Panc1 (cell line): ENCODE measurements around the gene TMEM150A. TPM values are rescaled to one million over a fixed set of nuclear protein-coding genes. Genes with fewer than 3 reads are reported as not detected.

Experiments
- ATAC-seq: fragments of 200-7000 bp; cut with Tn5 transposase; 2 replicates; pipeline ENCODE4 v1.9.1; 2020; ENCODE audit warnings: mild to moderate bottlenecking, moderate library complexity
- BruUV-seq: library from RNA; stranded (reverse); fragments of 400-500 nt; replicated peaks from 2 replicates; lab custom pipeline; 2021; lab: Mats Ljungman, UMichigan
- CTCF ChIA-PET: fragments of 300-600 bp; sonication (Branson Sonifier 250); formaldehyde crosslinking; loops from one replicate; lab custom pipeline; 2022; ENCODE audit warnings: antibody characterized with exemption; lab: Charles Lee
- POLR2A ChIA-PET: fragments of 300-600 bp; sonication (Branson Sonifier 250); formaldehyde crosslinking; loops from one replicate; lab custom pipeline; 2022; ENCODE audit warnings: antibody characterized with exemption; lab: Charles Lee
- DNase-seq: peaks from one replicate; pipeline ENCODE4 v3.0.0-alpha.2; 2010; ENCODE audit warnings: low read depth, low spot score
- H3K27ac ChIP-seq: 2 replicates; pipeline ENCODE4 v1.5.1; 2011; ENCODE audit warnings: mild to moderate bottlenecking, low read length, inconsistent platforms
- H3K27me3 ChIP-seq: fragments of 200-500 bp; sonication (Bioruptor generic); 2 replicates; pipeline ENCODE4 v1.6.0; 2014; ENCODE audit warnings: low read length, inconsistent platforms; ENCODE audit not compliant: control insufficient read depth, insufficient read depth
- H3K36me3 ChIP-seq: fragments of 200-500 bp; sonication (Bioruptor generic); 2 replicates; pipeline ENCODE4 v1.5.1; 2014; ENCODE audit warnings: inconsistent platforms, mild to moderate bottlenecking, low read length, moderate library complexity; ENCODE audit not compliant: control insufficient read depth, insufficient read depth
- H3K4me1 ChIP-seq: 2 replicates; pipeline ENCODE4 v1.5.1; 2011; ENCODE audit warnings: inconsistent platforms, mild to moderate bottlenecking, low read length, moderate library complexity; ENCODE audit not compliant: control insufficient read depth, insufficient read depth
- H3K4me3 ChIP-seq, 2 experiments: 2 replicates each; pipeline ENCODE4 v1.5.1; 2011 to 2012; ENCODE audit warnings: low read depth in 2 of 2, low read length in 2 of 2, mild to moderate bottlenecking in 2 of 2, inconsistent platforms in 1 of 2, moderate library complexity in 1 of 2
- H3K9me3 ChIP-seq: fragments of 200-500 bp; sonication (Bioruptor generic); 2 replicates; pipeline ENCODE4 v1.5.1; 2014; ENCODE audit warnings: low read depth, mild to moderate bottlenecking, inconsistent platforms, low read length, moderate library complexity; ENCODE audit not compliant: control insufficient read depth, insufficient read depth
- POLR2AphosphoS5 ChIP-seq: IDR thresholded peaks from 2 replicates; pipeline ENCODE4 v1.6.1; 2012; ENCODE audit warnings: mild to moderate bottlenecking, low read depth, low read length, moderate library complexity
- REST ChIP-seq, 2 experiments: IDR thresholded peaks; 2 replicates each; pipeline ENCODE4 v1.6.1; 2011 to 2012; ENCODE audit warnings: low read depth in 2 of 2, control low read depth in 1 of 2, low read length in 1 of 2, mild to moderate bottlenecking in 1 of 2, moderate library complexity in 1 of 2; ENCODE audit not compliant: insufficient read depth in 1 of 2
- SIN3A ChIP-seq: IDR thresholded peaks from 2 replicates; pipeline ENCODE4 v1.6.1; 2012; ENCODE audit warnings: low read depth, mild to moderate bottlenecking, low read length, moderate library complexity, borderline replicate concordance; ENCODE audit not compliant: insufficient read depth
- TCF7L2 ChIP-seq: IDR thresholded peaks from 2 replicates; pipeline ENCODE4 v1.6.1; 2011; ENCODE audit warnings: mild to moderate bottlenecking, low read depth, low read length, inconsistent platforms
- in situ Hi-C: cut with HindIII; loops from 2 replicates; pipeline ENCODE4 v1.10.0; 2016; ENCODE audit warnings: low sequenced_read_pairs, low pct_unique_long_range_greater_than_20kb
- intact Hi-C: fragments of 100-400 bp; cut with micrococcal nuclease; formaldehyde crosslinking; loops from one replicate; pipeline ENCODE4 v1.10.0; 2022; ENCODE audit not compliant: unreplicated experiment
- total RNA-seq: library from RNA; stranded (reverse); gene quantifications from one replicate; pipeline ENCODE4 v1.2.1, GENCODE V29; 2021; ENCODE audit not compliant: unreplicated experiment
- TF ChIP-seq, protein P1 (sequence below): fragments of 450-650 bp; IDR thresholded peaks from 2 replicates; pipeline ENCODE4 v1.5.1; 2017; ENCODE audit warnings: mild to moderate bottlenecking

TMEM150A gene
- total RNA-seq, 1 experiment from 2014 or later, result 30.4 TPM

- Histone ChIP-seq H3K4me1 (no peaks in the 10 kb centered on the region), H3K36me3 (peaks cover 21% of the 10 kb centered on the region), H3K27ac (no peak overlapping the region), H3K9me3 (no peaks in the 10 kb centered on the region), H3K27me3 (no peaks in the 10 kb centered on the region), H3K4me3 (no peak overlapping the region)
- CTCF ChIA-PET, result no interaction called here
- POLR2A ChIA-PET, result interaction anchor here (0.7 kb wide), 1 partner anchor 158 kb away, joined by 4 read pairs; no protein-coding TSS in a partner anchor
- no peak for TF ChIP-seq POLR2AphosphoS5
- TF ChIP-seq, protein P1, sequence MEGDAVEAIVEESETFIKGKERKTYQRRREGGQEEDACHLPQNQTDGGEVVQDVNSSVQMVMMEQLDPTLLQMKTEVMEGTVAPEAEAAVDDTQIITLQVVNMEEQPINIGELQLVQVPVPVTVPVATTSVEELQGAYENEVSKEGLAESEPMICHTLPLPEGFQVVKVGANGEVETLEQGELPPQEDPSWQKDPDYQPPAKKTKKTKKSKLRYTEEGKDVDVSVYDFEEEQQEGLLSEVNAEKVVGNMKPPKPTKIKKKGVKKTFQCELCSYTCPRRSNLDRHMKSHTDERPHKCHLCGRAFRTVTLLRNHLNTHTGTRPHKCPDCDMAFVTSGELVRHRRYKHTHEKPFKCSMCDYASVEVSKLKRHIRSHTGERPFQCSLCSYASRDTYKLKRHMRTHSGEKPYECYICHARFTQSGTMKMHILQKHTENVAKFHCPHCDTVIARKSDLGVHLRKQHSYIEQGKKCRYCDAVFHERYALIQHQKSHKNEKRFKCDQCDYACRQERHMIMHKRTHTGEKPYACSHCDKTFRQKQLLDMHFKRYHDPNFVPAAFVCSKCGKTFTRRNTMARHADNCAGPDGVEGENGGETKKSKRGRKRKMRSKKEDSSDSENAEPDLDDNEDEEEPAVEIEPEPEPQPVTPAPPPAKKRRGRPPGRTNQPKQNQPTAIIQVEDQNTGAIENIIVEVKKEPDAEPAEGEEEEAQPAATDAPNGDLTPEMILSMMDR, result no peak
- TF ChIP-seq TCF7L2, result no peak
- no peak for TF ChIP-seq SIN3A
- no peak for TF ChIP-seq REST (IDR thresholded peaks at IDR 0.05; ENCODE audit: insufficient read depth in 1 of 2, low read depth in 2 of 2, low read length in 1 of 2)
- no peak for ATAC-seq
- no TSS peak for BruUV-seq
- DNase-seq, result no peak
- intact Hi-C loops (no loop called here), in situ Hi-C loops (no loop called here)
These were observed 28.8 kb upstream of the TMEM150A start for GRCh38 chr2:85631316-85631715.

DNA sequence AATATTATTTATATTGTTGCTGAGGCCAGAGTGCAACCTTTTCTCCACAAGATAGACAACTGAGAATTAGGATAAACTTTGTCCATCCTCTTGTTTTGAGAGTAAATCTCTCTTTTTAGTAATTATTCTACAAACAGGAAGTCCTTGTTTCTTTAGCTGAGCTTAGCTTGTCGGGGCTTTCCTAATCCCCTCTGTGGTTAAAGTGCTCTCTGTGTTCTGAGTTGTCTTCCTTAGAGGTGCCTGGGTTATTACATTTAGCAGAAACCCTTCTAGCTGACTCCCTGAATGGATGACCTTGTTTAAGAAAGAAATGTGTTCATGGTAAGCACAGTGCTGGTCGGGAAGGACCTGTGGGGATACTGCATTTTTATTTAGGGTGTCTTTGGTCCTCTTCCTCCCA, 26.2 kb upstream of the TMEM150A start:
- in situ Hi-C loops, result no loop called here
- intact Hi-C loops, result no loop called here
- no peak for ATAC-seq

More for the DNA sequence above, 26.2 kb upstream of the TMEM150A start:
- TF ChIP-seq POLR2AphosphoS5 (no peak), SIN3A (no peak), TCF7L2 (no peak), REST (IDR thresholded peaks at IDR 0.05; ENCODE audit: insufficient read depth in 1 of 2, low read depth in 2 of 2, low read length in 1 of 2) (no peak)
- TF ChIP-seq, protein P1, result no peak
- Histone ChIP-seq H3K4me3 (no peak overlapping the region), H3K36me3 (peaks cover 29% of the 10 kb centered on the region), H3K27me3 (no peaks in the 10 kb centered on the region), H3K27ac (no peak overlapping the region), H3K4me1 (no peaks in the 10 kb centered on the region), H3K9me3 (no peaks in the 10 kb centered on the region)
- POLR2A ChIA-PET, result no interaction called here
- CTCF ChIA-PET, result no interaction called here
- no peak for DNase-seq
- TSS peak; percentile 32 for BruUV-seq
